HG02884 (cell line): ENCODE measurements around the gene FAM107B.
"Not testable (repeated sequence)": the region's sequence is repeated elsewhere in the genome, so short reads cannot be mapped to it uniquely, and the experiment has no call there.

Experiments
- ATAC-seq: cut with Tn5 transposase; IDR thresholded peaks from one replicate; pipeline ENCODE4 v1.9.1; 2021; ENCODE audit warnings: mild to moderate bottlenecking, moderate library complexity; ENCODE audit not compliant: unreplicated experiment

Gene FAM107B

DNA sequence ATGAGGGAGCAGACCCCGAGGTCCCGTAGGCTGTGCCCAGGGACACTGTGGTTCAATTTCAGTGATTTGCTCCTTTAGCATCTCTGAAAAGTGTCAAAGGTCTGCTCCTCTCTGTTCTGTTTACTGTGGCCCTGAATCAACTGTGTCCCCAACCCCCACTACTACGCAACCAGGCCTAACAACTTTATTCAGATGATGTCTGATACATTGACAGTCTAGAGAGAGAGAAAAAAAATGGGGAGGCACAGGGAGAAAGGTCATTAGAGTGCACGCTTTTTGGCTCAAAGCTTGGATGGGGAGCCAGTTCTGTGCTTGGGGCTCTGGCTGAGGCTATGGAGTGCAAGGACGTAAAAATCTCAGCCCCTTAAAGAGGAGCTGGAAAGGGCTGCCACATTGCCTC lies 77.9 kb downstream of the FAM107B start:
- no peak for ATAC-seq

DNA sequence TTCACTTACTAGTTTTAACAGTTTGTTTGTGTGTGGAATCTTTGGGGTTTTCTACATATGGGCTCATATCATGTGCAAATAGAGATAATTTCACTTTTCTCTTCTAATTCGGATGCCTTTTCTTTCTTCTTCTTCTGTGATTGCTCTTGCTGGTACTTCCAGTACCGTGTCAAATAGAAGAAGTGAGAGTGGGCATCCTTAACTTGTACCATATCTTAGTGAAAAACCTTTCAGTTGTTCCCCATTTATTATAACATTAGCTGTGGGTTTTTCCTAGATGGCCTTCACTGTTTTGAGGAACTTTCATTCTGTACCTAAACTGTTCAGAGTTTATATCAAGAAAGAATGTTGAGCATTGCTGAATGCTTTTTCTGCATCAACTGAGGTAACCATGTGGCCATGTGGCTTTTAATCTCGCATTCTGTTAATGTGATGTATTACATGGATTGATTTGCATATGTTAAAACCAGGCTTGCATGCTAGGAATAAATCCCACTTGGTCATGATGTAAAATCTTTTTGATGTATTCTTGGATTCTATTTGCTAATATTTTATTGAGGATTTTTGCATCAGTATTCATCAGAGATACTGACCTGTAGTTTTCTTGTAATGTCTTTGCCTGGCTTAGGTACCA lies 78.7 kb downstream of the FAM107B start:
- no peak for ATAC-seq

DNA sequence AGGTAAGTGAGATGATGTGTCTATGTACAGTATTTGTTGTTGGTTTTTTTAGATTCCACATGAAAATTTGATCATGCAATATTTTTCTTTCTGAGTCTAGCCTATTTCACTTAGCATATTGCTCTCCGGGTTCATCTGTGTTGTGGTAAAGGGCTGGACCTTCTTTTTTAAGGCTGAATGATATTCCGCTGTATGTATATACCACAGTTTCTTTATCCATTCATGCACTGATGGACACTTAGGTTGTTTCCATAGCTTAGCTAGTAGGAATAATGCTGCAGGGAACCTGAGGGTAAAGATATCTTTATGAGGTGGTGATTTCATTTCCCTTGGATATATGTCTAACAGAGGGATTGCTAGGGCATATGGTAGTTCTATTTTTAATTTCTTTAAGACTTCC lies 80.8 kb downstream of the FAM107B start:
- ATAC-seq = no peak

DNA sequence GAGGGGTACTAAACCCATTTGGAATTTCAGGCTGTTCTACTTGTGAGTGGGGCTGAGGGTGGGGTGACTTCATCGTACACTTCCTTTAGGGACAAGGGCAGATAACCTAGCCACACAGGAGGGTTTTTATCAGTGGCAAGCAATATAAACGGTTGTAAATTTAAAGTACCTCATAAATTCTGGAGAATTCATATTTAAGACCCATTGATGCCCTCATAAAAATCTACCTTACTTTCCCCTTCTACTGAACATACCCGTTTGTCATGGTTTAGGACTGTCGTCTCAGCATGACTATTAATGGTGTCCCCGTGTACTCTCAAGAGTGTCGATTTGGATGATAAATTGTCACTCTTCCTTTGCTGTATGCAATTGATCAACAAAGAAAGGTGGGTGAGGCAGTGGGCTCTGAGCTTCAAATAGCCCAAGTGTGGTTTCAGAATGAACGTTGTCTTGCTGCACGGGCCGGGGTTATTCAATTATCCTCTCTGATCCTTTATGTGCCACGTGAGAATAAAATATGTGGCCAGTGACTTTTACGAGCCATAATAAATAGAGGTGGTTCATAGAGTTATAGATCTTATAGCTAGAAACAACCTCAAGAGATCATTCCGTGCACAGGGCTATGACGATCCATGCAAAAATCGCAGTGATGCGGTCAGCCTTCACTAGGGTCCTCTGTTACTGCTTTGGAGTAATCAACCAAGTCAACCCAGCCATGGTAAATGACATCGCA lies 82.2 kb downstream of the FAM107B start:
- no peak for ATAC-seq

DNA sequence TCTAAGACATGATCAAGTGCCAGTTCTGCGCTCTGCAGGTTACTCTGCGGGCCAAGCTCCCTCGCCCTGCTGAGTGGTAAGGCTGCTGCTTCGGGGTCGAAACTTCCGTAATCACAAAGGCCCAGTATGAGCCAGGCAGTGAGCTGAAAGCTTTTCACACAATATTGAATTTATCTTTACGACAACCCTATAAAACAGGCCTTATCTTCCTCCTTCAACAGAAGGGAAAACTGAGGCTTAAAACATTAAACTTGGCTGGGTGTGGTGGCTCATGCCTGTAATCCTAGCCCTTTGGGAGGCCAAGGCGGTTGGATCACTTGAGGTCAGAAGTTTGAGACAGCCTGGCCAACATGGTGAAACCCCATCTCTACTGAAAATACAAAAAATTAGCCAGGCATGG lies 83.3 kb downstream of the FAM107B start:
- no peak for ATAC-seq

DNA sequence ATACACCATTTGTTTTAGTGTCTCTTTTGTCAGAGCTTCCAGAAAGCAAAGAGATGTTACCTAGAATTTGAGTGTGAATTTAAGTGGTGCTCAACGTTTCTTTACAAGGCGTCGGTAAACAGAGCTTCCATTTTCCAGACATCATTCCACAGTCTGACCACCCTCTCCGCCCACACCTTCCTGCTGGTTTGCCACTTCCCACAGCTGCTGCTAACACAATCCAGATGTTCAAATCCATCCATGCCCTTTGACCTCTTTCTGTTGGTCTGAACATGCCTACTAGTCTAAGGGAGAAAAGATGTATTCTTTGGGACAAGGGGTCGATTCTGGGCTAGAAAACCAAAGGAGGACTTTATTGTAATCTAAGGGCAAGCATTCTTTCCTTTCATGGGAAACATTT lies 86.1 kb downstream of the FAM107B start:
- no peak for ATAC-seq

DNA sequence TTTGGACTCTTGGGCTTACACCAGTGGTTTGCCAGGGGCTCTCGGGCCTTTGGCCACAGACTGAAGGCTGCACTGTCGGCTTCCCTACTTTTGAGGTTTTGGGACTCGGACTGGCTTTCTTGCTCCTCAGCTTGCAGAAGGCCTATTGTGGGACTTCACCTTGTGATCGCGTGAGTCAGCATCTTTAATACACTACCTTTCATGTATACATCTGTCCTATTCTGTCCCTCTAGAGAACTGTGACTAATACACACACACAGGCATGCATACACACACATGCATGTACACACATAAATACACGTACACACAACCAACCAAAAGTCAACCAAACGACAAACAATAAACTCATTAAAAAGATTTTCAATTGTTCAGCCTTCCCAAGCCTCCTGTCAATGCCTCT lies 86.5 kb downstream of the FAM107B start:
- ATAC-seq = not testable (repeated sequence)

DNA sequence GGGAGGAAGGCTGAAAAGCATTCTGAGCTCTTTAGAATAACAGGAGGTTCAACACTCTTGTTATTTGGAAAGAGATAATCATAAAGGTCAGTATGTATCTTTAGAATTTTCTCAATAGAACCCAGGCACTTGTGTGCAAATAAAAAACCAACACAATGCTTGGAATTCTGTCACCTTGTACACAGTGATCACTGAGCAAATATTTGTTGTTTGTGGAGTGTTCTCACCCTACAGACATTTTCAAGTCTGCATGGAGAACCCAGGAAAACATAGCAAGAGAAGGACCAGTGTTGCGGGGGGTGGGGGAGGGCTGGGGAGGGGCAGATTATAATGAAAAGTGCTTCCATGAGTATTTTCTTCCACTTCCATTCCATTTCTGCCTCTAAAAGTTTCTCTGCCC lies 87.4 kb downstream of the FAM107B start:
- no peak for ATAC-seq

DNA sequence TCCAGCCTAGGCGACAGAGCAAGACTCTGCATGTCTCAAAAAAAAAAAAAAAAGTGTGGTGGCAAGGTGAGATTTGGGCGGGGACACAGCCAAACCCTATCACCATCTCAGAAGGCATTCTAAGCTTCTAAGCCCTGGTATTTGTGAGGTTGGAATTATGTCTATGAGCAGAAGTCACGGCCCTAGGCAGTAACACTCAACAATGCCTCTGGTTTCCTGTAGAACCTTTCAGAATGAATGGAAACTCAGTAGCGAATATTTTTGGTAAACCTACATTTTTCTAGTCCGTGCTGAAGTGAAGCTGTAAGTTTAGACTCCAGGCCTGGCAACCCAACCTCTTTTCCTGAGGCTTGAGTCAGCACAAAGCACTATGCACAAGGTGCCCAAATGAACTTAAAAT lies 88.3 kb downstream of the FAM107B start:
- ATAC-seq = no peak

DNA sequence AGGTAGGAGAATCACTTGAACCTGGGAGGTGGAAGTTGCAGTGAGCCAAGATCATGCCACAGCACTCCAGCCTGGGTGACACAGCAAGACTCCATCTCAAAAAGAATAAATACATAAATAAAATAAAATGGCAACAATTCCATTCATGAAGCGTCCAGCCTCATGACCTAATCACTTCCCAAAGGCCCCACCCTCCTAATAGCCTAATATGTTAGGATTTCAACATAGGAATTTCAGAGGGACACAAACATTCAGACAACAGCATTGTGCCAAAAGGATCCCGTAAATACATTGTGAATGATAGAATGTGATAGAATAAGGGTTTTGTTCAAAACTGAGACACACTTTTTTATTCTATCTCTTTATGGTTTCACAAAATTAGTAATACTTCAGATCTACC lies 90.3 kb downstream of the FAM107B start:
- ATAC-seq = no peak

DNA sequence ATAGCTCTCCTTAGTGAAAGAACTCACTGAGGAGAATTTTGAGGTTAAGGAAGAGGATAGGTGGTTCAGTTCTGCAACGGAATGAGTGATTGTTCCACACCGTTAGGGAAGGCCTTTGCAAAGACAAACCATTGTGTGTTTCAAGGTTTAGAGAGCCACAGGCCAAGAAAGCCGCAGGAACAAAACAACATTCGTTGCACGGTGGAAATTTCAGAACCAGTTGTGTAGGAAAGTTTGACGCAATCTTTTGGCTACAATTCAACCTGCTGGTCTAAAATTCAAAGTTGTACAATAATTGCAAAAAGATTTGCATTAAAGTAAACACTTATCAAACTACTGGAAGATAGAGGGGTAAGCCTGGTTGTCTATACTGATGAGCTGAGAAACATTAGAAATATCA lies 91.4 kb downstream of the FAM107B start:
- no peak for ATAC-seq

DNA sequence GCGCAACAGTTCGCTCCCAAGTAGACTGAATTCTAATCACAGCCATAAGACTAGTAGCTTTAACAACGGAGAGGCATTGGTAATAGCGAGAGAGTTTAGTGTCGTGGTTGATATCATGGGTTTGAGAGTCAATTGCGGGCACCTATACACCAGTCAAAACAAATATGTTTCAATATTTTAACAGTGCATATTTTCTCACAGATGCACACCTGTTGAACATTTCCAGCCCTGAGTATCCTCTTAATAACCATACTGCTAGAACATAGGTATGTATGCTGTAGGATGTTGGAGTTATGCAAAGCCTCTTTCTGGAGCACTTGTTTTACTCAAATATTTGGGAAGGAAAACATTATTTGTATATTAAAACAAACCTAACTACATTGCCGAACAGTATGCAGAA lies 92.9 kb downstream of the FAM107B start:
- no peak for ATAC-seq

DNA sequence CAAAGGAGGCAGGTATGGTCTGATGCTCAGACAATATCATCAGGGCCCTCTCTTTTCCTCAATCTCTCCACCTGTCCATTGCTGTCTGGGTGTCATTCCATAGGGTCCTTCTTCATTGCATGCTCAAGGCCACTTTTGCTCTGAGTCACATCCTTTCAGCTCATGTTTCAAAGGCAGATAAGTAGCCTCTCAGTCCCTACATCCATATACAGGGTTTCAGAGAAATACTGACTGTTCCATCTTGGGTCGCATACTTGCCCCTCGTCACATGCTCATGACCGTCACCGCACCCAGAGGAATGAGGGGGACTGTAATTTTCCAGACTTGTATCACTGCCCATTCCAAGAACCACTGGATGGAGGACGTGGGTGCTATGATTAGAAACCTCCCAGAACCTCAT lies 93.4 kb downstream of the FAM107B start:
- no peak for ATAC-seq

DNA sequence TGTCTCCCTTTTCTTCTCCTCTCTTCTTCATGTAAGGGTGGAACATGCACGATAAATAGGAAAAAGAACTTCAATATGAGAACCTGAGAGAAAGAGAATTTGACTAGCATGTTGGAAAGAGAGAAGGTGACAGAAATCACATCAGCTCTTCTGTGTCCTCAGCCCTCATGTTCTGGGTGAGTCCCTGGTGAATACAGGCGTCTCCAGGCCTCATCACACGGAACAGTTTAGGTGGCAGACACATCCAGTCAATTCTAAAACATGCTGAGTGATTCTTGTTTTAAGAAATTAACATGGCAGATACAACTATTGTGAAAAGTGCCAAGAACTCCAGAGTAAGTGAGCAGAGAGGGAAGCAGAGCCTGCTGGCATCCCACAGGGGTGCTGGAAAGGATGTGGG lies 96.1 kb downstream of the FAM107B start:
- no peak for ATAC-seq

DNA sequence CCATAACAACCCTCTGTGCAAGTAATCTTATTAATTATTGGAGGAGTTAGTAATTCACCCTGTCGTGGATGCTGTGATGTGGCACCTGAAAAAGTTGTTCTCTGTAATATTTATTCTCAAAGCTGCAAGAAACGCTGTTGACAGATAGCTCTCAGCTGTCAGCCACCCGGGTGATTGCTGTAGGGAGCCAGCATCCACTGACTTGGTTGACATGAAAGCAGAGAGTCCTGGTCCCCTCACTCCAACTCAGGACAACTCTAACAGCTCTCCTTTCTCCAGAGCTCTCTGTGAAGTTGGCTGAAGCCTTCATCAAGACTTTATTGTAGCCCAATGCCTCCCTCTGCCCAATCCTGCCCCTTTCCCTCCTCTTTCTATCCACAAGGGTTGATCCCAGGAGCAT lies 98.0 kb downstream of the FAM107B start:
- no peak for ATAC-seq

DNA sequence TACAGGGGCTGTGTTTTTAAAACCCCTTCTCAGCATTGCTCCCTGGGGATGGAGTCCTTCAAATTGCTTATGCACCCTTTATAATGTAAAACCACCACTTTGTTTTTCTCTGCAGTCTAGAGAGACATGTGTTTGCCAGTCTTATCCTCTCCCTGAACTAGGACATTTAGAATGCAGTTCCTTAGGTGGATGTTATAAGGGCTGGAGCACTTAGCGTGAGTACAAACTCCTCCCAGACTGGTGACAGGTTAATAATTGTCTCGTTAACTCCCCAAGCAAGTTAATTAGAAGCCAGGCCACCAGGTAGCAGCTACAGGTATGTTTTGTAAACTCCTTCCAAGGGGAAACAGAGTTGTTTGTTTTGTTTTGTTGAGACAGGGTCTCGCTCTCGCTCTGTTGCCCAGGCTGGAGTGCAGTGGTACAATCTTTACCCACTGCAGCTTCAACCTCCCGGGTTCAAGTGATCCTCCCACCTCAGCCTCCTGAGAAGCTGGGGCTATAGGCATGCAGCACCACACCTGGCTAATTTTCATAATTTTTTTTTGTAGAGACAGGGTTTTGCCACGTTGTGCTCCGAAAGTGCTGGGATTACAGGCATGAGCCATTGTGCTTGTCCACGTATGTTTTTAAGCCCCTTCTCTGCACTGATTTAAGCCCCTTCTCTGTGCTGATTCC lies 100.2 kb downstream of the FAM107B start:
- ATAC-seq = no peak

DNA sequence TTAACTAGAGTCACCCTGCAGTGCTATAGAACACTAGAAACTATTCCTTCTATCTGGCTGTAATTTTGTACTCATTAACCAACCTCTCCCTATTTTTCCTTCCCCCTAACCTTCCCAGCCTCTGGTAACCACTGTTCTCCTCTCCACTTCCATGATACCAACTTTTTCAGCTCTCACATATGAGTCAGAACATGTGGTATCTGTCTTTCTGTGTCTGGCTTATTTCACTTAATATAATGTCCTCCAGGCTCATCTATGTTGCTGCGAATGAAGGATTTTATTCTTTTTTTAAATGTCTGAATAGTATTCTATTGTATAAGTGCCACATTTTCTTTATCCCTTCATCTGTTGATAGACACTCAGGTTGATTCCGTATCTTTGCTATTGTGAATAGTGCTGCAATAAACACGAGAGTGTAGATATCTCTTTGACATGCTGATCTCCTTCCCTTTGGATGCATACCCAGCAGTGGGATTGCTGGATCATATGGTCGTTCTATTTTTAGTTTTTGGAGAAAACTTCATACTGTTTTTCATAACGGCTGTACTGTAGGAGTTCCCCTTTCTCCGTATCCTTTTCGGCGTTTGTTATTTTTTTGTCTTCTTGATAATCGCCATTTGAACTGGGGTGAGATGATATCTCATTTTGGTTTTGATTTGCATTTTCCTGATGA lies 101.4 kb downstream of the FAM107B start:
- ATAC-seq = no peak

DNA sequence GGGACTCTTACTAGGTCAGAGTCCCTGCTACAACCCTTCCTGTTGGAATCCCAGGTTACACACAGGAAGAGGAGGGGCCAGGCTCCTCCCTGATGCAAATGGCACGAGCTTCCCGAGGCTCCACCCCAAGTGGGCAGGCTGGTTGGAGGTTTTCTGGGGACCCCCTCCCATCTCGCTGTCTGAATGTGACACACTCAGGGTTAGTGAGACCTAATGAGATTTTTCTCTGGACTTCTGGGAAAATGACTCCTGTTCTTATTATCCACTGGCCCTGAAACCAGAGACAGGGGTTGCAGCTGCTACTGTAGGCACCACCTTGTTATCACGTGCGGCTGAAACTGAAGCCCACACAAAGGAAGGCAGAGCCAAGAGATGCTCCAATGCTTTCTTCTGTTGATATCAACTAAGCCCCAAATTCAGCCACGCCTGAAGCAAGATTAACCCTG lies 103.3 kb downstream of the FAM107B start:
- ATAC-seq = no peak

DNA sequence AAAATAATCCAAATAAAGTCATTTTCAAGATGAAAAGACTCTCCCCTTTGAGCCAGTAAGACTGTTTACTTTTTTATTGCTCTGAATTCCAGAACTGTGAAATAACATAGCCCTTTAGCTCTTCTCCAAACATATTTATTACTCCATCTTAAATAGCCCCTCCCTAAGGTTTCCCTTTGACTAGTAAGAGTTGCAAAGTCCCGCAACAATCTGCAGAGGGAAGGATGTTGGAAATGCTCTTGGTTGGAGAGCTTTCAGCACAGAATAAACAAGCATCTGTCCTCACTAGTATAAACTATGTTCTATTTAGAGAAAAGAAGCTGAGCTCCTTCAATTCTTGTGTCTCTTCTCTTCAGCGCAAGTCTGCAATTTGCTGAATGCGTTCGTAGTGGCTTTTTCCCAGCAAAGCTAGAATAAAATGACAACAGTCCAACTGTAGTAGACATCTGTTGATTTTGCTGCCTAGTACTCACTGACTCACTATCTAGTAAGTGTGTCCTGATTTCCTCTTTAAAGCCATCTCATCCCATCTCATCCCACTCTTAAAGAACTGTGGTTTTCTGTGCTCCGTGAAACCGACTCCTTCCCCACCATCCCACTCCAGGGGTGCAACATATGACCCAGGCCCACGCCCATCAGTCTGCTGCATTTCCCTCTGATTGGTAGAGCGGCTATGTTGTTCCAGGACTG lies 104.0 kb downstream of the FAM107B start:
- ATAC-seq = no peak

DNA sequence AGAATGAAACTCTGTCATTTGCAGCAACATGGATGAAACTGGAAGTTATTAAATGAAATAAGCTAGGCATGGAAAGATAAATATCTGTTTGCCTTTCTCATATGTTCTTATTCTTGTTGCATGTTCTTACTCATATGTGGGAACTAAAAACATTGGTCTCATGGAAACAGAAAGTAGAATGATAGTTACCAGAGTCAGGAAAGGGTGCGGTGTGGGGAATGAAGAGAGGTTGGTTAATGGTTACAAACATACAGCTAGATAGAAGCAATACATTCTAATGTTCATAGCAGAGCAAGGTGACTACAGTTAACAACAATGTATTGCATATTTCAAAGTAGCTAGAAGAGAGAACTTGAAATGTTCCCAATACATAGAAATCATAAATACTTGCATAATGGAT lies 105.1 kb downstream of the FAM107B start:
- no peak for ATAC-seq

DNA sequence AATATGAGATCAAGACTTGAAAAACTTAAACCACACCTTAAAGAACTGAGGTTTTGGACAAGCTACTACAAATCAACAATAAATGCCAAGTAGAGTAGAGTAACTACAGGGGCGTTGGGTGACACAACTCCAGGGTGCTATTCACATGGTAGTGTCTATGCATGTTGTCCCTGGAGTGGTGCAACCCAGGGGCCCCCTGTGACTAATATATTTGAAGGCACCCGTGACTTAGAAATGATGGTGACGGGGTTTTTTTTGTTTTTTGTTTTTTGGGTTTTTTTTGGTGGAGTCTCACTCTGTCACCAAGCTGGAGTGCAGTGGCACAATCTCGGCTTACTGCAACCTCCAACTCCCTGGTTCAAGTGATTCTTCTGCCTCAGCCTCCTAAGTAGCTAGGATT lies 106.9 kb downstream of the FAM107B start:
- ATAC-seq = no peak
